HCT116 (cell line): ENCODE data around the gene SLC15A2. TPM values are rescaled to one million over a fixed set of nuclear protein-coding genes. Genes with fewer than 3 reads are reported as not detected.

Experiments
- ATAC-seq: fragments of 200-7000 bp; cut with Tn5 transposase; 2 replicates; pipeline ENCODE4 v1.9.1; 2020; ENCODE audit warnings: mild to moderate bottlenecking, moderate library complexity
- BruUV-seq: library from RNA; stranded (reverse); fragments of 400-500 nt; replicated peaks from 2 replicates; lab custom pipeline; 2021; lab: Mats Ljungman, UMichigan
- CTCF ChIA-PET: fragments of 300-600 bp; sonication (Branson Sonifier 250); formaldehyde crosslinking; loops from one replicate; lab custom pipeline; 2021; ENCODE audit warnings: antibody characterized with exemption; lab: Charles Lee
- POLR2A ChIA-PET: fragments of 300-600, 350-600 bp; sonication (Branson Sonifier 250); formaldehyde crosslinking; loops from one replicate; lab custom pipeline; 2021; ENCODE audit warnings: antibody characterized with exemption; lab: Charles Lee
- RAD21 ChIA-PET, 2 experiments: fragments of 300-600 bp; sonication (Branson Sonifier 250); formaldehyde crosslinking; loops; one replicate each; lab custom pipeline; 2023; ENCODE audit warnings: low total read pairs in 2 of 2; ENCODE audit not compliant: uncharacterized antibody in 2 of 2, unreplicated experiment in 2 of 2, low non-redundant PET in 1 of 2; lab: Charles Lee
- DNase-seq: peaks from one replicate; pipeline ENCODE4 v3.0.0-alpha.2; 2010; ENCODE audit warnings: low read depth, low spot score
- H2AFZ ChIP-seq: fragments of 200-600 bp; shearing (Covaris generic), sonication (generic); 2 replicates; pipeline ENCODE4 v1.6.1; 2017; ENCODE audit warnings: low read depth, mixed run types, mixed read lengths, antibody characterized with exemption, low read length; ENCODE audit not compliant: poor library complexity, severe bottlenecking
- H3K27ac ChIP-seq: 2 replicates; pipeline ENCODE4 v1.5.1; 2012; ENCODE audit warnings: low read depth, low read length
- H3K27me3 ChIP-seq: fragments of 200-600 bp; sonication (generic); 2 replicates; pipeline ENCODE4 v1.6.1; 2016; ENCODE audit warnings: mixed run types, low read length, mixed read lengths; ENCODE audit not compliant: insufficient read depth
- H3K36me3 ChIP-seq, 2 experiments: fragments of 200-500 bp in 1 of 2; fragments of 200-600 bp in 1 of 2; sonication (Bioruptor generic) in 1 of 2; sonication (generic) in 1 of 2; 2 replicates each; pipeline versions ENCODE4 v1.5.1 to v1.6.1; 2014 to 2016; ENCODE audit warnings: low read length in 2 of 2, inconsistent platforms in 1 of 2, mixed read lengths in 1 of 2, mixed run types in 1 of 2; ENCODE audit not compliant: insufficient read depth in 2 of 2, control insufficient read depth in 1 of 2
- H3K4me1 ChIP-seq, 2 experiments: fragments of 200-600 bp in 1 of 2; sonication (generic) in 1 of 2; 2 replicates each; pipeline versions ENCODE4 v1.5.1 to v1.6.1; 2012 to 2017; ENCODE audit warnings: low read length in 2 of 2, inconsistent platforms in 1 of 2, mild to moderate bottlenecking in 1 of 2, mixed read lengths in 1 of 2, mixed run types in 1 of 2, moderate library complexity in 1 of 2; ENCODE audit not compliant: insufficient read depth in 2 of 2, control insufficient read depth in 1 of 2
- H3K4me2 ChIP-seq: fragments of 200-600 bp; sonication (generic); 2 replicates; pipeline ENCODE4 v1.6.1; 2017; ENCODE audit warnings: mixed run types, low read length, mixed read lengths
- H3K4me3 ChIP-seq, 2 experiments: fragments of 200-600 bp in 1 of 2; sonication (generic) in 1 of 2; replicated peaks in 1 of 2; 2 replicates each; pipeline ENCODE4 v1.5.1; 2011 to 2016; ENCODE audit warnings: low read length in 2 of 2, control low read depth in 1 of 2, low read depth in 1 of 2, mild to moderate bottlenecking in 1 of 2, mixed read lengths in 1 of 2, mixed run types in 1 of 2
- H3K79me2 ChIP-seq: fragments of 200-600 bp; sonication (generic); 2 replicates; pipeline ENCODE4 v1.6.1; 2017; ENCODE audit warnings: mild to moderate bottlenecking, mixed run types, low read length, moderate library complexity, mixed read lengths; ENCODE audit not compliant: insufficient read depth
- H3K9ac ChIP-seq: fragments of 200-600 bp; sonication (generic); 2 replicates; pipeline ENCODE4 v1.6.1; 2016; ENCODE audit warnings: low read length, mixed read lengths
- H3K9me2 ChIP-seq: fragments of 200-600 bp; sonication (generic), shearing (Covaris generic); 2 replicates; pipeline ENCODE4 v1.6.1; 2017; ENCODE audit warnings: mixed run types, mild to moderate bottlenecking, moderate library complexity; ENCODE audit not compliant: insufficient read depth
- H3K9me3 ChIP-seq, 2 experiments: fragments of 200-500 bp in 1 of 2; fragments of 200-600 bp in 1 of 2; sonication (Bioruptor generic) in 1 of 2; sonication (generic) in 1 of 2; 2 replicates each; pipeline ENCODE4 v1.6.1; 2014 to 2017; ENCODE audit warnings: low read length in 2 of 2, mixed read lengths in 2 of 2, inconsistent platforms in 1 of 2, low read depth in 1 of 2, mild to moderate bottlenecking in 1 of 2, mixed run types in 1 of 2, moderate library complexity in 1 of 2; ENCODE audit not compliant: control insufficient read depth in 1 of 2, insufficient read depth in 1 of 2
- H4K20me1 ChIP-seq: fragments of 200-600 bp; sonication (generic), shearing (Covaris generic); 2 replicates; pipeline ENCODE4 v1.6.1; 2017; ENCODE audit warnings: mixed run types, mild to moderate bottlenecking, moderate library complexity; ENCODE audit not compliant: insufficient read depth
- CBX3 ChIP-seq: IDR thresholded peaks from 2 replicates; pipeline ENCODE4 v1.6.1; 2012; ENCODE audit warnings: low read depth
- EGR1 ChIP-seq: IDR thresholded peaks from 2 replicates; pipeline ENCODE4 v1.6.1; 2012; ENCODE audit warnings: low read depth
- ELF1 ChIP-seq: IDR thresholded peaks from 2 replicates; pipeline ENCODE4 v1.6.1; 2012; ENCODE audit warnings: low read depth, borderline replicate concordance
- EZH2 ChIP-seq: fragments of 200-600 bp; sonication (generic); IDR thresholded peaks from 2 replicates; pipeline ENCODE4 v1.6.1; 2017; ENCODE audit warnings: antibody characterized with exemption, mixed run types
- EZH2phosphoT487 ChIP-seq: fragments of 200-600 bp; IDR thresholded peaks from 2 replicates; pipeline ENCODE4 v1.6.1; 2018; ENCODE audit warnings: antibody characterized with exemption, borderline replicate concordance
- FOSL1 ChIP-seq: IDR thresholded peaks from 2 replicates; pipeline ENCODE4 v1.6.1; 2012; ENCODE audit warnings: low read depth
- POLR2A ChIP-seq: IDR thresholded peaks from 2 replicates; pipeline ENCODE4 v1.7.0; 2011; ENCODE audit warnings: borderline replicate concordance; ENCODE audit not compliant: insufficient read depth, insufficient read length; ENCODE audit errors: extremely low read depth
- POLR2AphosphoS5 ChIP-seq: IDR thresholded peaks from 2 replicates; pipeline ENCODE4 v1.6.1; 2011; ENCODE audit warnings: mild to moderate bottlenecking, low read depth, low read length, moderate library complexity
- RAD21 ChIP-seq: IDR thresholded peaks from 2 replicates; pipeline ENCODE4 v1.6.1; 2012; ENCODE audit warnings: low read depth, mild to moderate bottlenecking
- SIN3A ChIP-seq: IDR thresholded peaks from 2 replicates; pipeline ENCODE4 v1.6.1; 2012; ENCODE audit warnings: low read depth
- SRF ChIP-seq: IDR thresholded peaks from 2 replicates; pipeline ENCODE4 v1.6.1; 2012; ENCODE audit warnings: low read depth
- ZFX ChIP-seq: fragments of 450-650 bp; IDR thresholded peaks from 2 replicates; pipeline ENCODE4 v1.6.1; 2017
- ZNF274 ChIP-seq: fragments of 200-500 bp; sonication (Bioruptor generic); IDR thresholded peaks from 2 replicates; pipeline ENCODE4 v1.6.1; 2014; ENCODE audit warnings: mild to moderate bottlenecking, low read depth, low read length, inconsistent platforms
- intact Hi-C: fragments of 100-400 bp; cut with micrococcal nuclease; formaldehyde crosslinking; loops from 2 replicates; pipeline ENCODE4 v1.10.0; 2022
- total RNA-seq: library from RNA; stranded (reverse); gene quantifications from one replicate; pipeline ENCODE4 v1.2.1, GENCODE V29; 2021; ENCODE audit not compliant: unreplicated experiment
- TF ChIP-seq, protein P1 (sequence below): IDR thresholded peaks from 2 replicates; pipeline ENCODE4 v1.6.1; 2012
- TF ChIP-seq, protein P2 (sequence below): IDR thresholded peaks from 2 replicates; pipeline ENCODE4 v1.6.1; 2012; ENCODE audit warnings: low read depth
- TF ChIP-seq, protein P3 (sequence below): IDR thresholded peaks from 2 replicates; pipeline ENCODE4 v1.6.1; 2012

SLC15A2 gene
- total RNA-seq, 1 experiment from 2014 or later: 0.96 TPM

DNA sequence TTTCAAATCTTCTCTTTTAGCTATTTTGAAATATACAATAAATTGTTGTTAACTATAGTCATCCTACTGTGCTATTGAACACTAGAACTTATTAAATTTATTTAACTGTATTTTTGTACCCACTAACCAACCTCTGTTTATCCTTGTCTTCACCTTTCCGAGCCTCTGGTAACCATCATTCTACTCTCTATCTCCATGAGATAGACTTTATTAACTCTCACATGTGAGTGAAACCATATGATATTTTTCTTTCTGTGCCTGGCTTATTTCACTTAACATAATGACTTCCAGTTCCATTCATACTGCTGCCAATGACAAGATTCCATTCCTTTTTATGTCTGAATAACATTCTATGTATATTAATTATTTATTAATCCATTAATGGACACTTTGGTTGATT lies 15.8 kb upstream of the SLC15A2 start:
- H3K9ac ChIP-seq: no peak overlapping the region
- intact Hi-C loops: loop anchor here (10.0 kb wide), 1 partner anchor 376 kb away; no protein-coding TSS in a partner anchor
- no peak for DNase-seq
- CTCF ChIA-PET: no interaction called here
- H3K27me3 ChIP-seq: no peaks in the 10 kb centered on the region
- H3K79me2 ChIP-seq: no peaks in the 10 kb centered on the region
- BruUV-seq: no TSS peak
- TF ChIP-seq FOSL1: no peak
- TF ChIP-seq SIN3A: no peak
- TF ChIP-seq CBX3: no peak
- TF ChIP-seq EZH2: no peak
- TF ChIP-seq, protein P1, sequence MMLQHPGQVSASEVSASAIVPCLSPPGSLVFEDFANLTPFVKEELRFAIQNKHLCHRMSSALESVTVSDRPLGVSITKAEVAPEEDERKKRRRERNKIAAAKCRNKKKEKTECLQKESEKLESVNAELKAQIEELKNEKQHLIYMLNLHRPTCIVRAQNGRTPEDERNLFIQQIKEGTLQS: no peak
- TF ChIP-seq RAD21: no peak
- no peak for TF ChIP-seq ZFX
- TF ChIP-seq, protein P2, sequence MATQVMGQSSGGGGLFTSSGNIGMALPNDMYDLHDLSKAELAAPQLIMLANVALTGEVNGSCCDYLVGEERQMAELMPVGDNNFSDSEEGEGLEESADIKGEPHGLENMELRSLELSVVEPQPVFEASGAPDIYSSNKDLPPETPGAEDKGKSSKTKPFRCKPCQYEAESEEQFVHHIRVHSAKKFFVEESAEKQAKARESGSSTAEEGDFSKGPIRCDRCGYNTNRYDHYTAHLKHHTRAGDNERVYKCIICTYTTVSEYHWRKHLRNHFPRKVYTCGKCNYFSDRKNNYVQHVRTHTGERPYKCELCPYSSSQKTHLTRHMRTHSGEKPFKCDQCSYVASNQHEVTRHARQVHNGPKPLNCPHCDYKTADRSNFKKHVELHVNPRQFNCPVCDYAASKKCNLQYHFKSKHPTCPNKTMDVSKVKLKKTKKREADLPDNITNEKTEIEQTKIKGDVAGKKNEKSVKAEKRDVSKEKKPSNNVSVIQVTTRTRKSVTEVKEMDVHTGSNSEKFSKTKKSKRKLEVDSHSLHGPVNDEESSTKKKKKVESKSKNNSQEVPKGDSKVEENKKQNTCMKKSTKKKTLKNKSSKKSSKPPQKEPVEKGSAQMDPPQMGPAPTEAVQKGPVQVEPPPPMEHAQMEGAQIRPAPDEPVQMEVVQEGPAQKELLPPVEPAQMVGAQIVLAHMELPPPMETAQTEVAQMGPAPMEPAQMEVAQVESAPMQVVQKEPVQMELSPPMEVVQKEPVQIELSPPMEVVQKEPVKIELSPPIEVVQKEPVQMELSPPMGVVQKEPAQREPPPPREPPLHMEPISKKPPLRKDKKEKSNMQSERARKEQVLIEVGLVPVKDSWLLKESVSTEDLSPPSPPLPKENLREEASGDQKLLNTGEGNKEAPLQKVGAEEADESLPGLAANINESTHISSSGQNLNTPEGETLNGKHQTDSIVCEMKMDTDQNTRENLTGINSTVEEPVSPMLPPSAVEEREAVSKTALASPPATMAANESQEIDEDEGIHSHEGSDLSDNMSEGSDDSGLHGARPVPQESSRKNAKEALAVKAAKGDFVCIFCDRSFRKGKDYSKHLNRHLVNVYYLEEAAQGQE: no peak
- no peak for TF ChIP-seq POLR2AphosphoS5
- no peak for TF ChIP-seq EGR1
- no peak for TF ChIP-seq ZNF274
- no peak for TF ChIP-seq ELF1
- no peak for TF ChIP-seq EZH2phosphoT487
- TF ChIP-seq, protein P3, sequence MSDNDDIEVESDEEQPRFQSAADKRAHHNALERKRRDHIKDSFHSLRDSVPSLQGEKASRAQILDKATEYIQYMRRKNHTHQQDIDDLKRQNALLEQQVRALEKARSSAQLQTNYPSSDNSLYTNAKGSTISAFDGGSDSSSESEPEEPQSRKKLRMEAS: no peak
- TF ChIP-seq POLR2A: no peak
- TF ChIP-seq SRF: no peak
- H4K20me1 ChIP-seq: no peaks in the 10 kb centered on the region
- H3K27ac ChIP-seq: no peak overlapping the region
- H3K4me2 ChIP-seq: no peak overlapping the region
- no peaks in the 10 kb centered on the region for H3K9me2 ChIP-seq
- no peak overlapping the region for H3K4me3 ChIP-seq
- H3K36me3 ChIP-seq: no peaks in the 10 kb centered on the region
- ATAC-seq: no peak
- POLR2A ChIA-PET: no interaction called here
- no peaks in the 10 kb centered on the region for H3K9me3 ChIP-seq
- no peak overlapping the region for H2AFZ ChIP-seq
- no peaks in the 10 kb centered on the region for H3K4me1 ChIP-seq
- RAD21 ChIA-PET: no interaction called here
